KMS-11 (cell line): ENCODE results near the gene MARCHF10.
A peak's percentile ranks its signal among the peaks of the same experiment; 100 is the strongest.

Experiments
- H2AFZ ChIP-seq: fragments of 200-600 bp; sonication (generic); 2 replicates; pipeline ENCODE4 v1.6.1; 2016; ENCODE audit warnings: antibody characterized with exemption, mixed run types, low read depth
- H3K27ac ChIP-seq: fragments of 200-600 bp; sonication (generic); 2 replicates; pipeline ENCODE4 v1.6.1; 2016; ENCODE audit warnings: mild to moderate bottlenecking, mixed run types
- H3K27me3 ChIP-seq: fragments of 200-600 bp; sonication (generic); 2 replicates; pipeline ENCODE4 v1.6.1; 2017; ENCODE audit warnings: mild to moderate bottlenecking, low read depth, mixed run types, moderate library complexity; ENCODE audit not compliant: insufficient read depth
- H3K36me3 ChIP-seq: fragments of 200-600 bp; sonication (generic); 2 replicates; pipeline ENCODE4 v1.6.1; 2017; ENCODE audit warnings: mild to moderate bottlenecking, mixed run types; ENCODE audit not compliant: insufficient read depth
- H3K4me1 ChIP-seq: fragments of 200-600 bp; sonication (generic); 2 replicates; pipeline ENCODE4 v1.6.1; 2016; ENCODE audit warnings: mild to moderate bottlenecking, low read depth, mixed run types; ENCODE audit not compliant: poor library complexity, severe bottlenecking
- H3K4me2 ChIP-seq: fragments of 200-600 bp; sonication (generic); 2 replicates; pipeline ENCODE4 v1.7.0; 2016; ENCODE audit warnings: mild to moderate bottlenecking, mixed run types
- H3K4me3 ChIP-seq: fragments of 200-600 bp; sonication (generic); IDR thresholded peaks from 2 replicates; pipeline ENCODE4 v1.6.1; 2017; ENCODE audit warnings: low read depth, low read length, mixed read lengths; ENCODE audit not compliant: insufficient read depth
- H3K79me2 ChIP-seq: fragments of 200-600 bp; sonication (generic); 2 replicates; pipeline ENCODE4 v1.6.1; 2016; ENCODE audit warnings: low read depth, mixed run types; ENCODE audit not compliant: insufficient read depth
- H3K9ac ChIP-seq: fragments of 200-600 bp; sonication (generic); 2 replicates; pipeline ENCODE4 v1.6.1; 2016; ENCODE audit warnings: mild to moderate bottlenecking, mixed run types
- H4K20me1 ChIP-seq: fragments of 200-600 bp; sonication (generic); 2 replicates; pipeline ENCODE4 v1.6.1; 2016; ENCODE audit warnings: mild to moderate bottlenecking, mixed run types; ENCODE audit not compliant: insufficient read depth
- CTCF ChIP-seq: fragments of 200-600 bp; sonication (generic); conservative IDR thresholded peaks from 2 replicates; pipeline ENCODE4 v1.6.1; 2017; ENCODE audit warnings: low read depth, mild to moderate bottlenecking, antibody characterized with exemption, low read length, moderate library complexity, mixed read lengths

MARCHF10 gene

DNA sequence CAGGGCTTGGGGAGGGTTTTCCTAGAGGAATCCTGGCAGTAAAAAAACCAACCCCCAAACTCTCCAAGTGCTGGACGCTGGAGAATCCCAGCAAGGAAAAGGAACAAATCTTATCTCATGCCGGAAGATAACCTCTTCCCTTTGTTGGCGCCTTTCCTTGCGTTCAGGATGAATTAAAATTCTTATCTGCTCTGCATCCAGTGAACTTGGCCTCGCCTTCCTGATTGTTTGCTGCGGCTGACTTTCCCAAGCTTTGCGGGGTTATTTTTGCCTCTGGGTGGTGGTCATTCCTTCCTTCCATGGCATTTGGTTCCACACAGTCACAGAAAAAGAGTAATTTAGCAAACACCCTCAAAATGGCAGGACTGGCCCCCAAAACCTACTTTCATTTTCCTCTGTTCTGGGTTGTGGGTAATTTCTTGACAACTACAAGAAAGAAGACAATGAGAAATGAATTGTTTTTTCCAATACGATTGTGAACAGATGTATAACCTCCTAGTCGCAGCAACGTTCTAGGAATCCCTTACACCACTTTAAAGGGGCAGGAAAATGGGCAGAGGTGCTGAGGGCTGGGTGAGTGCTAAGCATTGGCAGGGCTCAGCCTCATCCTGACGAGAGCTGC is 102.8 kb downstream of the MARCHF10 start:
- Histone ChIP-seq H4K20me1 (no peaks in the 10 kb centered on the region), H3K4me3 (no peak overlapping the region), H3K4me1 (peaks cover 17% of the 10 kb centered on the region), H3K27ac (no peak overlapping the region), H2AFZ (no peak overlapping the region), H3K27me3 (peaks cover 16% of the 10 kb centered on the region), H3K79me2 (no peaks in the 10 kb centered on the region), H3K36me3 (no peaks in the 10 kb centered on the region), H3K9ac (no peak overlapping the region), H3K4me2 (no peak overlapping the region)
- no peak for TF ChIP-seq CTCF

GRCh38 chr17:62704381-62704971 is 103.6 kb downstream of the MARCHF10 start:
- H3K4me2 ChIP-seq: peak overlapping the region; percentile 69
- H3K27ac ChIP-seq: no peak overlapping the region

GRCh38 chr17:62703776-62704380 is 104.2 kb downstream of the MARCHF10 start:
- peaks cover 16% of the 10 kb centered on the region for H3K27me3 ChIP-seq
- H2AFZ ChIP-seq: peak overlapping the region; percentile 91
- H3K4me1 ChIP-seq: peaks cover 17% of the 10 kb centered on the region
- peak overlapping the region; percentile 69 for H3K4me2 ChIP-seq
- no peaks in the 10 kb centered on the region for H3K79me2 ChIP-seq
- peak; percentile 64 for TF ChIP-seq CTCF
- H4K20me1 ChIP-seq: no peaks in the 10 kb centered on the region
- no peak overlapping the region for H3K27ac ChIP-seq
- H3K4me3 ChIP-seq: no peak overlapping the region
- H3K9ac ChIP-seq: peak overlapping the region; percentile 19; the same call in 1 of the 2 replicates
- no peaks in the 10 kb centered on the region for H3K36me3 ChIP-seq

More at GRCh38 chr17:62704381-62704971, 103.6 kb downstream of the MARCHF10 start:
- Histone ChIP-seq H3K79me2 (no peaks in the 10 kb centered on the region), H3K9ac (no peak overlapping the region; the same call in 1 of the 2 replicates), H3K4me3 (no peak overlapping the region), H2AFZ (peak overlapping the region; percentile 91), H3K36me3 (no peaks in the 10 kb centered on the region), H4K20me1 (no peaks in the 10 kb centered on the region), H3K4me1 (peaks cover 17% of the 10 kb centered on the region), H3K27me3 (peaks cover 16% of the 10 kb centered on the region)
- no peak for TF ChIP-seq CTCF

DNA sequence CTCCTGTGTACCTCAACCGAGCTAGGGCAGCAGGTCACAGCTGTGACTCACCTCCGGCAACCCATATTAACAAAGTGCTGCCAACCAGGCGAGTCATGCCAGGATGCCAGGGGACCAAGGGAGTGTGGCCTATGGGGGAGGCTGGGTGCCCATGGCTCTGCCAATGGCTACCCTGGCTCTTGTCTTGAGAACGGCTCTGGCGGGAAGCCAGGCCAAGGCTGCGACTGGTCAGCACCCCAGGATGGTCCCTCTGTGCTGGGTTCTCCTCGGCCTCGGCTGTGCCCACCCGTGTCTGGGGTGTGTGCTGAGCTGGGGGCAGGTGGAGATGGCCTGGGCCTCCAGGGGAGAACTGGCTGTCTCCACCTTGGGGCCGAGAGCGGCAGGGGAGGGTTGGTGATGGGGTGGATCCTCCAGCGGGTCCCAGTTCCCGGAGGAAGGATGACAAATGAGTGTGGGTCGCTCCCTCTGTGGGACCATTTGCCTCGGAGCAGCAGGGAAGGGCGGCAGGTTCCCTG is 104.8 kb downstream of the MARCHF10 start:
- Histone ChIP-seq H4K20me1 (no peaks in the 10 kb centered on the region), H3K9ac (peak overlapping the region; percentile 19; the same call in 1 of the 2 replicates), H3K4me1 (peaks cover 17% of the 10 kb centered on the region), H3K4me3 (no peak overlapping the region), H3K4me2 (peak overlapping the region; percentile 64), H3K36me3 (no peaks in the 10 kb centered on the region), H2AFZ (peak overlapping the region; percentile 91; the same call in 1 of the 2 replicates), H3K79me2 (no peaks in the 10 kb centered on the region), H3K27ac (no peak overlapping the region), H3K27me3 (peaks cover 16% of the 10 kb centered on the region)
- no peak for TF ChIP-seq CTCF
